ENCODE measurements around the gene KPNA3. TPM values are rescaled to one million over a fixed set of nuclear protein-coding genes. Genes with fewer than 3 reads are reported as not detected.
A peak's percentile ranks its signal among the peaks of the same experiment; 100 is the strongest.

The KPNA3 gene, protein sequence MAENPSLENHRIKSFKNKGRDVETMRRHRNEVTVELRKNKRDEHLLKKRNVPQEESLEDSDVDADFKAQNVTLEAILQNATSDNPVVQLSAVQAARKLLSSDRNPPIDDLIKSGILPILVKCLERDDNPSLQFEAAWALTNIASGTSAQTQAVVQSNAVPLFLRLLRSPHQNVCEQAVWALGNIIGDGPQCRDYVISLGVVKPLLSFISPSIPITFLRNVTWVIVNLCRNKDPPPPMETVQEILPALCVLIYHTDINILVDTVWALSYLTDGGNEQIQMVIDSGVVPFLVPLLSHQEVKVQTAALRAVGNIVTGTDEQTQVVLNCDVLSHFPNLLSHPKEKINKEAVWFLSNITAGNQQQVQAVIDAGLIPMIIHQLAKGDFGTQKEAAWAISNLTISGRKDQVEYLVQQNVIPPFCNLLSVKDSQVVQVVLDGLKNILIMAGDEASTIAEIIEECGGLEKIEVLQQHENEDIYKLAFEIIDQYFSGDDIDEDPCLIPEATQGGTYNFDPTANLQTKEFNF
- total RNA-seq (2021) (21.2 and 35.0 TPM in 2 replicates), Bru-seq, nascent RNA (percentile 87 among the genes with signal in this experiment), BruChase-seq, experiment 1, labeled RNA remaining after a 2-hour chase (percentile 79 among the genes with signal in this experiment), BruChase-seq, experiment 2, labeled RNA remaining after a 6-hour chase (percentile 86 among the genes with signal in this experiment)
- long read RNA-seq, full-length matches to known transcripts, result 29 of 40 reads
- long read RNA-seq, partial matches to known transcripts, result 3 of 40 reads
- long read RNA-seq, other reads (novel, unspliced or antisense), result 8 of 40 reads

DNA sequence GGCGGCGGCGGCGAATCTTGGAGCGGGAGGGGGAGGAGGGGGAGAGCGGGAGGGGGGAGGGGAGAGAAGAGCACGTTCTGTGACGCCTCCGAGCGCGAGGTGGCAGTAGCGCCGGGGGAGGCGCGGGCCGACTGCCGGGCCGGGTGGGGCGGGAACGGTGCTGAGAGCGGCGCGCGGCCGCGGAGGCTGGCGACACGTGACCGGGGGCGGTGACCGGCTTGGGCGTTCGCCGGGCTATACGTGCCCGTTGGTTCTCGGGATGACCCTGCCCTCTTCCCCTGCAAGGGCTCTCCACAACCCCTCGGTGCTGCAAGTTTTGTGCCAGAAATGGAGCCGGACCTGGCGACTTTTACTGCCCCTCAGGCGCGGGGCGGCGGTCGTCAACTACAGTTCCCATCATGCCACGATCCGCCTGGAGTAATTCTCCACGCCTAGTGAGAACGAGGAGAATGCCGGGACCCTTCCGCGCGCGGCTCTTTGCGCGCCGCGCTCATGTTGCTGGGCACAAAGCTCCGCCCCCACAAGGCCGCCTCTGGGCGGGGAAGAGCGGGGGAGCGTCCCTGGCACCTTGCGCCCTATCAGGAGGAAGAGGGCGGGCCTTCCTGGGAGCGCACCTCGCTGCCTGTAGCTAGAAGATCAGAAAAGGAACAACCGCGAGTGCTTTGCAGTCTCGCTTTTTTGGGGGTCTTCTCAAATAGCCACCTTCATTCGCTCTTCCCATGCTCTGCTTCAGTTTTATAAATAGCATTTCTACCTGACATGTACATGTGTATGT lies at the start of gene KPNA3:
Gene KPNA3 (minus strand): TSS at position 133 of the 775 bp plus-strand sequence. CDS start 176 bp downstream, outside the sequence.
- BruUV-seq (replicated peaks), result no TSS peak
- Histone ChIP-seq H3K9me3 (ENCODE audit: insufficient read depth, low read depth) (no peaks in the 10 kb centered on the region), H3K79me2 (ENCODE audit: low read depth) (peaks cover 41% of the 10 kb centered on the region), H3K27ac (peak within 1 kb of the TSS; percentile 79), H3K4me1 (replicated peaks; ENCODE audit: insufficient read depth) (peaks cover 24% of the 10 kb centered on the region), H3K27me3 (ENCODE audit: insufficient read depth, low read depth) (no peaks in the 10 kb centered on the region), H2AFZ (peak within 1 kb of the TSS; percentile 98), H3K4me2 (peak within 1 kb of the TSS; percentile 82), H3K9me2 (ENCODE audit: insufficient read depth) (no peaks in the 10 kb centered on the region), H4K20me1 (ENCODE audit: insufficient read depth) (peaks cover 11% of the 10 kb centered on the region; the same call in 1 of the 2 replicates), H3F3A (ENCODE audit: insufficient read depth, low read depth) (peaks cover 22% of the 10 kb centered on the region), H3K36me3 (ENCODE audit: low read depth) (no peaks in the 10 kb centered on the region), H3K4me3 (peak within 1 kb of the TSS; percentile 68)
- ChIA-PET CTCF (interaction anchor here (0.5 to 1.7 kb wide), 12 partner anchors 10 to 1187 kb away, joined by 3 to 15 read pairs (median 4); partner anchors contain the start of gene SPRYD7), POLR2A (ENCODE audit: unreplicated experiment) (interaction anchor here (0.5 to 1.0 kb wide), 8 partner anchors 64 to 1274 kb away, joined by 3 to 9 read pairs (median 4); partner anchors contain the start of genes CAB39L, EBPL, PHF11 and SETDB2)
- TF ChIP-seq EZH2 (IDR thresholded peaks at IDR 0.05; ENCODE audit: low read depth), result no peak
- TF ChIP-seq, protein P1, sequence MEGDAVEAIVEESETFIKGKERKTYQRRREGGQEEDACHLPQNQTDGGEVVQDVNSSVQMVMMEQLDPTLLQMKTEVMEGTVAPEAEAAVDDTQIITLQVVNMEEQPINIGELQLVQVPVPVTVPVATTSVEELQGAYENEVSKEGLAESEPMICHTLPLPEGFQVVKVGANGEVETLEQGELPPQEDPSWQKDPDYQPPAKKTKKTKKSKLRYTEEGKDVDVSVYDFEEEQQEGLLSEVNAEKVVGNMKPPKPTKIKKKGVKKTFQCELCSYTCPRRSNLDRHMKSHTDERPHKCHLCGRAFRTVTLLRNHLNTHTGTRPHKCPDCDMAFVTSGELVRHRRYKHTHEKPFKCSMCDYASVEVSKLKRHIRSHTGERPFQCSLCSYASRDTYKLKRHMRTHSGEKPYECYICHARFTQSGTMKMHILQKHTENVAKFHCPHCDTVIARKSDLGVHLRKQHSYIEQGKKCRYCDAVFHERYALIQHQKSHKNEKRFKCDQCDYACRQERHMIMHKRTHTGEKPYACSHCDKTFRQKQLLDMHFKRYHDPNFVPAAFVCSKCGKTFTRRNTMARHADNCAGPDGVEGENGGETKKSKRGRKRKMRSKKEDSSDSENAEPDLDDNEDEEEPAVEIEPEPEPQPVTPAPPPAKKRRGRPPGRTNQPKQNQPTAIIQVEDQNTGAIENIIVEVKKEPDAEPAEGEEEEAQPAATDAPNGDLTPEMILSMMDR (conservative IDR thresholded peaks at IDR 0.05), result no peak
- peak; percentile 87 to 93 for DNase-seq
- intact Hi-C loops (cut with micrococcal nuclease; ENCODE audit: unreplicated experiment), result loop anchor here (1.0 kb wide), 1 partner anchor 101 kb away; the partner anchor contains the start of gene EBPL

DNA sequence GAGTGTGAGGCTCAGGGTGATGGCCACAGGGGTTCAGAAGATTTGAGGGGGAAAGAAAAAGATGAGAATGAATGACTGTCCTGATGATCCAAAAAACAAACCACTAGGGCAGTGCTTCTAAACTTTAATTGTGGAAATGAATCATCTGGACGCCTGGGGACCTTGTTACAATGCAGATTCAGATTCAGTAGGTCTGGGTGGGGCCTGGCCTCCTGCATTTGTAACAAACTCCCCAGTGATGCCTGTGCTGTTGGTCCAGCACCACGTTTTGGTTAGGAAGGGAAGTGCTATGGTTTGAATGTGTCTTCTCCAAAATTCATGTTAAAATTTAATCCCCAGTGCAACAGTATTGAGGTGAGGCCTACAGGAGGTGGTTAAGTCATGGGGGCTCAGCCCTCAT lies 49.5 kb upstream of the KPNA3 start:
- intact Hi-C loops (cut with micrococcal nuclease; ENCODE audit: unreplicated experiment), result no loop called here
- POLR2A ChIA-PET (ENCODE audit: unreplicated experiment), result no interaction called here
- Histone ChIP-seq H2AFZ (no peak overlapping the region), H3K79me2 (ENCODE audit: low read depth) (no peaks in the 10 kb centered on the region), H3K4me2 (no peak overlapping the region), H3K4me1 (replicated peaks; ENCODE audit: insufficient read depth) (no peaks in the 10 kb centered on the region), H3K9me2 (ENCODE audit: insufficient read depth) (no peaks in the 10 kb centered on the region; the same call in 1 of the 2 replicates), H3K27me3 (ENCODE audit: insufficient read depth, low read depth) (no peaks in the 10 kb centered on the region), H3F3A (ENCODE audit: insufficient read depth, low read depth) (no peaks in the 10 kb centered on the region), H3K4me3 (no peak overlapping the region), H4K20me1 (ENCODE audit: insufficient read depth) (no peaks in the 10 kb centered on the region), H3K36me3 (ENCODE audit: low read depth) (no peaks in the 10 kb centered on the region), H3K9me3 (ENCODE audit: insufficient read depth, low read depth) (no peaks in the 10 kb centered on the region), H3K27ac (no peak overlapping the region)
- DNase-seq, result no peak
- TF ChIP-seq, protein P1 (conservative IDR thresholded peaks at IDR 0.05), result no peak
- CTCF ChIA-PET, result no interaction called here
- BruUV-seq (replicated peaks), result no TSS peak

DNA sequence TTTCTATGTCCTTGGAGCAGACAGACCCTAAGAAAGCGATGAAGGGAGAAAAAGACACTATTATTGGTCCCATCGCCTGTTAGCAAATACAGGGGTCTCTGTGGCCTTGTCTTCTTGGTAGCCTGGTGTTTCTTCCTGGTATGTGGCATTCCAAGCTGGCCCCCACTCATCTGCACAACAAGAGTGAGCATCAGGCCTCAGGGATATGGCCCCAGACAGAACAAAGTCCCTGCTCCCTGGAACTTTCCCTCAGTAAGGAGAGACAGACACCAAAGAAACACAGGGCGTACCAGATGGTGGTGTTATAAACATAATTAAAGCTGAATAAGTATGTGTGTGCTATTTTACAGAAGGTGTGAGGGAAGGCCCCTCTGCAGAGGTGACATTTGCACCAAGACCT lies 48.2 kb upstream of the KPNA3 start:
- Histone ChIP-seq H3K4me3 (no peak overlapping the region), H3K9me3 (ENCODE audit: insufficient read depth, low read depth) (no peaks in the 10 kb centered on the region), H3K4me1 (replicated peaks; ENCODE audit: insufficient read depth) (no peaks in the 10 kb centered on the region), H3K27me3 (ENCODE audit: insufficient read depth, low read depth) (no peaks in the 10 kb centered on the region), H3K27ac (no peak overlapping the region), H3K4me2 (no peak overlapping the region), H4K20me1 (ENCODE audit: insufficient read depth) (no peaks in the 10 kb centered on the region), H3K79me2 (ENCODE audit: low read depth) (no peaks in the 10 kb centered on the region), H2AFZ (no peak overlapping the region), H3K9me2 (ENCODE audit: insufficient read depth) (no peaks in the 10 kb centered on the region; the same call in 1 of the 2 replicates), H3F3A (ENCODE audit: insufficient read depth, low read depth) (no peaks in the 10 kb centered on the region), H3K36me3 (ENCODE audit: low read depth) (no peaks in the 10 kb centered on the region)
- no TSS peak for BruUV-seq (replicated peaks)
- TF ChIP-seq, protein P1 (conservative IDR thresholded peaks at IDR 0.05), result no peak
- TF ChIP-seq EZH2 (IDR thresholded peaks at IDR 0.05; ENCODE audit: low read depth), result no peak
- intact Hi-C loops (cut with micrococcal nuclease; ENCODE audit: unreplicated experiment), result no loop called here
- DNase-seq, result no peak
- POLR2A ChIA-PET (ENCODE audit: unreplicated experiment), result no interaction called here
- CTCF ChIA-PET, result no interaction called here
